Lung (tissue), 12 donors: ENCODE data around the gene BBS5. TPM values are rescaled to one million over a fixed set of nuclear protein-coding genes. Genes with fewer than 3 reads are reported as not detected.
A peak's percentile ranks its signal among the peaks of the same experiment; 100 is the strongest.
"Not testable (repeated sequence)": the region's sequence is repeated elsewhere in the genome, so short reads cannot be mapped to it uniquely, and the experiment has no call there.

ENCODE experiments used
- ATAC-seq: fragments of 200-7000 bp; cut with Tn5 transposase; one replicate; pipeline ENCODE4 v1.9.1; 2020; ENCODE audit warnings: moderate number of reproducible peaks; ENCODE audit not compliant: insufficient read depth, low FRiP score
- DNase-seq, 3 donors: peaks; one replicate each; pipeline ENCODE4 v3.0.0-alpha.2; 2013 to 2017
- H3K27ac ChIP-seq, 2 donors: one replicate each; pipeline ENCODE4 v1.5.1; 2013; ENCODE audit warnings: mild to moderate bottlenecking in 2 of 2, moderate library complexity in 2 of 2, control low read depth in 1 of 2, inconsistent platforms in 1 of 2, low read depth in 1 of 2, low read length in 1 of 2
- H3K27me3 ChIP-seq, 3 donors: one replicate each; pipeline ENCODE4 v1.5.1; 2013; ENCODE audit warnings: low read length in 2 of 3; ENCODE audit not compliant: control insufficient read depth in 3 of 3, insufficient read depth in 3 of 3
- H3K36me3 ChIP-seq, 4 donors: one replicate each; pipeline ENCODE4 v1.5.1; 2013; ENCODE audit warnings: low read length in 4 of 4, mild to moderate bottlenecking in 1 of 4, moderate library complexity in 1 of 4; ENCODE audit not compliant: control insufficient read depth in 4 of 4, insufficient read depth in 4 of 4
- H3K4me1 ChIP-seq, 5 donors: one replicate each; pipeline ENCODE4 v1.5.1; 2013; ENCODE audit warnings: low read length in 5 of 5, mild to moderate bottlenecking in 2 of 5, moderate library complexity in 1 of 5; ENCODE audit not compliant: control insufficient read depth in 5 of 5, insufficient read depth in 5 of 5
- H3K4me3 ChIP-seq: one replicate; pipeline ENCODE4 v1.5.1; 2013; ENCODE audit warnings: mild to moderate bottlenecking, control low read depth, moderate library complexity
- H3K9ac ChIP-seq, 2 donors: one replicate each; pipeline ENCODE4 v1.5.1; 2013; ENCODE audit warnings: low read length in 2 of 2, control low read depth in 1 of 2; ENCODE audit not compliant: insufficient read depth in 1 of 2
- H3K9me3 ChIP-seq, 4 donors: one replicate each; pipeline ENCODE4 v1.5.1; 2013; ENCODE audit warnings: low read length in 3 of 4, mild to moderate bottlenecking in 1 of 4, moderate library complexity in 1 of 4; ENCODE audit not compliant: control insufficient read depth in 4 of 4, insufficient read depth in 3 of 4
- CTCF ChIP-seq: IDR thresholded peaks from 2 replicates; pipeline ENCODE4 v1.5.1; 2012; ENCODE audit warnings: mild to moderate bottlenecking; ENCODE audit errors: control extremely low read depth, extremely low read depth
- WGBS, 2 donors: extraction: QIAGEN DNeasy Blood & Tissue Kit; methylation state at CpG; one replicate each; pipeline ENCODE4 v1.1.7; 2013; 5-methylcytosine and 5-hydroxymethylcytosine counted together
- polyA plus RNA-seq, 2 donors: library from polyadenylated mRNA; stranded (reverse); fragments of 200-250 nt; gene quantifications; one replicate each; pipeline ENCODE4 v1.2.1, GENCODE V29; 2013
- total RNA-seq, 2 donors: library from RNA; depleted of rRNA in 1 of 2; stranded (reverse); fragments of >200 nt in 1 of 2; gene quantifications; one replicate each; pipeline ENCODE4 v1.2.1, GENCODE V29; 2014 to 2021
- donor health status: control.
- donor health status: control.
- donor health status: Bipolar disorder and iron deficiency.
- donor health status: healthy.
- donor health status: DM: yes; HTN: yes; CAD: no.

BBS5 gene
- total and polyA plus RNA-seq, 4 donors: 5.1 to 22.5 (median 9.0) TPM

- 90% methylated on average over 1 of the region's 1 CpG for WGBS, 2 donors
- peaks cover 0 to 9% (median 2%) of the 10 kb centered on the region in 5 donors for H3K4me1 ChIP-seq
- ATAC-seq: no peak
- no peaks in the 10 kb centered on the region for H3K36me3 ChIP-seq
- H3K9me3 ChIP-seq: no peaks in the 10 kb centered on the region
- H3K9ac ChIP-seq: no peak overlapping the region
- no peak overlapping the region for H3K4me3 ChIP-seq
- H3K27ac ChIP-seq: peak overlapping the region in 1 of 2 donors; percentile 66
- DNase-seq: no peak
- no peaks in the 10 kb centered on the region for H3K27me3 ChIP-seq
- TF ChIP-seq CTCF: no peak
Measured at GRCh38 chr2:169511818-169512217, 32.5 kb downstream of the BBS5 start.

DNA sequence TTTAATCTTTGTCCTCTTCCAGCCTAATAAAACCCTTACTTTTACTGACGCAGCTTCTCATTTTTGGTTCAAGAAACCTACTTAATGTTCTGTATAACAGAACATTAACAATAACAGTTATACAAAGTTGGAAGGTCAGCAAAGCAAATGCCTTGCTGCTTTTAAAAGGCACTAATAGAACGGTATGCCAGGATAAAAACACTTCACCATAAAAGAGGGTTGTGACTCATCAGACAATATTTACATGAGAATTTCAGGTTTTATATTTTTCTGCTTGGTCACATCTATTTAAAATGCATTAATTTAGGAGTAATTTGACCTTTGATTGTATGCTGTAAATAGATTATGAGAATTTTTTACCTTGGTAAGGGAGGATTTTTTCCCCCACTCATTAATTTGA, 33.2 kb downstream of the BBS5 start:
- ATAC-seq: no peak

DNA sequence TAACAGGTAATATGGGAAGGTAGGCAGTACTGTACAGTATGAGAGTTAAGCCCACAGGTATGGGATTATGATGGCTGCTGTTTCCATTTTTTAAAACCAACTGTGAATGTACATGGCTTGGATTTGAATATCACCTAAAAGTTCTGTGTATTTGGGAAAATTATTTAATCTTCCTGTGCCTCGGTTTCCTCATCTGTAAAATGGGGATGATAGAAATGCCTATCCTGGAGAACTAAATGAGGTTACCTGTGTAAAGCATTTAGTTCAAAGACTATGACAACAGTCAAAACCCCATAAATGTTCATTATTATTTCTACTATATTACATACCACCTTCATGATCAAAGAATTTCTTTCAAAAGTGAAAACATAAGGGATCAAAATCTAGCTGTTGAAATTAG, 33.8 kb downstream of the BBS5 start:
- Histone ChIP-seq H3K4me1 (peaks cover 0 to 9% (median 4%) of the 10 kb centered on the region in 5 donors), H3K27me3 (no peaks in the 10 kb centered on the region), H3K27ac (no peak overlapping the region), H3K9ac (no peak overlapping the region), H3K36me3 (no peaks in the 10 kb centered on the region), H3K4me3 (no peak overlapping the region), H3K9me3 (no peaks in the 10 kb centered on the region)
- no peak for TF ChIP-seq CTCF
- no peak for ATAC-seq
- DNase-seq: no peak
- WGBS, 2 donors: 96 to 98% methylated on average over 1 of the region's 1 CpG

More for the DNA sequence above, 33.2 kb downstream of the BBS5 start:
- H3K9ac ChIP-seq: no peak overlapping the region
- no peak for TF ChIP-seq CTCF
- H3K4me1 ChIP-seq: peaks cover 0 to 9% (median 4%) of the 10 kb centered on the region in 5 donors
- WGBS, 2 donors: 60 to 80% methylated on average over 2 of the region's 2 CpGs
- no peaks in the 10 kb centered on the region for H3K27me3 ChIP-seq
- no peak for DNase-seq
- H3K9me3 ChIP-seq: no peaks in the 10 kb centered on the region
- no peaks in the 10 kb centered on the region for H3K36me3 ChIP-seq
- H3K4me3 ChIP-seq: no peak overlapping the region
- H3K27ac ChIP-seq: peak overlapping the region in 1 of 2 donors; percentile 45

- WGBS, 2 donors: 73 to 81% methylated on average over 3 of the region's 3 CpGs
- Histone ChIP-seq H3K27me3 (no peaks in the 10 kb centered on the region), H3K9me3 (no peaks in the 10 kb centered on the region), H3K4me3 (no peak overlapping the region), H3K4me1 (peaks cover 0 to 9% (median 4%) of the 10 kb centered on the region in 5 donors), H3K9ac (peak overlapping the region in 1 of 2 donors; percentile 35), H3K27ac (peak overlapping the region in 1 of 2 donors; percentile 40), H3K36me3 (no peaks in the 10 kb centered on the region)
- DNase-seq: peak in 2 of 3 donors; percentile 39 to 62
- ATAC-seq: no peak
- TF ChIP-seq CTCF: no peak
Measured at GRCh38 chr2:169513926-169514325, 34.6 kb downstream of the BBS5 start.

DNA sequence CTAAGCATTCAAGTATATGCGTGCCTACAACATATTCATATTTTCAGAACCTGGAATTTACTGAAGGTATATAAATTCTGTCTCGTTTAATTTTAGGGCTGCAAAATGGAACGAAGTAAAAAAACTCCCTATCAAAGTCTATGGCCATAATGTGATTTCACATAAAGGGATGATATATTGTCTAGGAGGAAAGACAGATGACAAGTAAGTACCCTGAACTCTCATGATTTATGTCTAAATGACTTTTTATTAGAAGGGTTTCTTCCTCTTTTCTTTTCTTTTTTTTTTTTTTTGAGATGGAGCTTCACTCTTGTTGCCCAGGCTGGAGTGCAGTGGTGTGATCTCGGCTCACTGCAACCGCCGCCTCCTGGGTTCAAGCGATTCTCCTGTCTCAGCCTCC, 35.5 kb downstream of the BBS5 start:
- ATAC-seq, DNase-seq, H3K27me3 ChIP-seq, H3K4me3 ChIP-seq, H3K36me3 ChIP-seq, H3K9ac ChIP-seq, H3K9me3 ChIP-seq, H3K4me1 ChIP-seq: not testable (repeated sequence)
- peak overlapping the region in 1 of 2 donors; percentile 50 for H3K27ac ChIP-seq
- WGBS, 2 donors: 89 to 92% methylated on average over 7 of the region's 7 CpGs
